Panc1 (cell line): ENCODE results near the gene SNAP25. TPM values are rescaled to one million over a fixed set of nuclear protein-coding genes. Genes with fewer than 3 reads are reported as not detected.

Experiments used
- ATAC-seq: fragments of 200-7000 bp; cut with Tn5 transposase; 2 replicates; pipeline ENCODE4 v1.9.1; 2020; ENCODE audit warnings: mild to moderate bottlenecking, moderate library complexity
- BruUV-seq: library from RNA; stranded (reverse); fragments of 400-500 nt; replicated peaks from 2 replicates; lab custom pipeline; 2021; lab: Mats Ljungman, UMichigan
- CTCF ChIA-PET: fragments of 300-600 bp; sonication (Branson Sonifier 250); formaldehyde crosslinking; loops from one replicate; lab custom pipeline; 2022; ENCODE audit warnings: antibody characterized with exemption; lab: Charles Lee
- POLR2A ChIA-PET: fragments of 300-600 bp; sonication (Branson Sonifier 250); formaldehyde crosslinking; loops from one replicate; lab custom pipeline; 2022; ENCODE audit warnings: antibody characterized with exemption; lab: Charles Lee
- DNase-seq: peaks from one replicate; pipeline ENCODE4 v3.0.0-alpha.2; 2010; ENCODE audit warnings: low read depth, low spot score
- H3K27ac ChIP-seq: 2 replicates; pipeline ENCODE4 v1.5.1; 2011; ENCODE audit warnings: mild to moderate bottlenecking, low read length, inconsistent platforms
- H3K27me3 ChIP-seq: fragments of 200-500 bp; sonication (Bioruptor generic); 2 replicates; pipeline ENCODE4 v1.6.0; 2014; ENCODE audit warnings: low read length, inconsistent platforms; ENCODE audit not compliant: control insufficient read depth, insufficient read depth
- H3K36me3 ChIP-seq: fragments of 200-500 bp; sonication (Bioruptor generic); 2 replicates; pipeline ENCODE4 v1.5.1; 2014; ENCODE audit warnings: inconsistent platforms, mild to moderate bottlenecking, low read length, moderate library complexity; ENCODE audit not compliant: control insufficient read depth, insufficient read depth
- H3K4me1 ChIP-seq: 2 replicates; pipeline ENCODE4 v1.5.1; 2011; ENCODE audit warnings: inconsistent platforms, mild to moderate bottlenecking, low read length, moderate library complexity; ENCODE audit not compliant: control insufficient read depth, insufficient read depth
- H3K4me3 ChIP-seq, 2 experiments: 2 replicates each; pipeline ENCODE4 v1.5.1; 2011 to 2012; ENCODE audit warnings: low read depth in 2 of 2, low read length in 2 of 2, mild to moderate bottlenecking in 2 of 2, inconsistent platforms in 1 of 2, moderate library complexity in 1 of 2
- H3K9me3 ChIP-seq: fragments of 200-500 bp; sonication (Bioruptor generic); 2 replicates; pipeline ENCODE4 v1.5.1; 2014; ENCODE audit warnings: low read depth, mild to moderate bottlenecking, inconsistent platforms, low read length, moderate library complexity; ENCODE audit not compliant: control insufficient read depth, insufficient read depth
- POLR2AphosphoS5 ChIP-seq: IDR thresholded peaks from 2 replicates; pipeline ENCODE4 v1.6.1; 2012; ENCODE audit warnings: mild to moderate bottlenecking, low read depth, low read length, moderate library complexity
- SIN3A ChIP-seq: IDR thresholded peaks from 2 replicates; pipeline ENCODE4 v1.6.1; 2012; ENCODE audit warnings: low read depth, mild to moderate bottlenecking, low read length, moderate library complexity, borderline replicate concordance; ENCODE audit not compliant: insufficient read depth
- TCF7L2 ChIP-seq: IDR thresholded peaks from 2 replicates; pipeline ENCODE4 v1.6.1; 2011; ENCODE audit warnings: mild to moderate bottlenecking, low read depth, low read length, inconsistent platforms
- in situ Hi-C: cut with HindIII; loops from 2 replicates; pipeline ENCODE4 v1.10.0; 2016; ENCODE audit warnings: low sequenced_read_pairs, low pct_unique_long_range_greater_than_20kb
- intact Hi-C: fragments of 100-400 bp; cut with micrococcal nuclease; formaldehyde crosslinking; loops from one replicate; pipeline ENCODE4 v1.10.0; 2022; ENCODE audit not compliant: unreplicated experiment
- total RNA-seq: library from RNA; stranded (reverse); gene quantifications from one replicate; pipeline ENCODE4 v1.2.1, GENCODE V29; 2021; ENCODE audit not compliant: unreplicated experiment
- TF ChIP-seq, protein P1 (sequence below), 2 experiments: IDR thresholded peaks; 2 replicates each; pipeline ENCODE4 v1.6.1; 2011 to 2012; ENCODE audit warnings: low read depth in 2 of 2, control low read depth in 1 of 2, low read length in 1 of 2, mild to moderate bottlenecking in 1 of 2, moderate library complexity in 1 of 2; ENCODE audit not compliant: insufficient read depth in 1 of 2
- TF ChIP-seq, protein P2 (sequence below): fragments of 450-650 bp; IDR thresholded peaks from 2 replicates; pipeline ENCODE4 v1.5.1; 2017; ENCODE audit warnings: mild to moderate bottlenecking

Gene SNAP25
- total RNA-seq, 1 experiment from 2014 or later: 0.69 TPM

DNA sequence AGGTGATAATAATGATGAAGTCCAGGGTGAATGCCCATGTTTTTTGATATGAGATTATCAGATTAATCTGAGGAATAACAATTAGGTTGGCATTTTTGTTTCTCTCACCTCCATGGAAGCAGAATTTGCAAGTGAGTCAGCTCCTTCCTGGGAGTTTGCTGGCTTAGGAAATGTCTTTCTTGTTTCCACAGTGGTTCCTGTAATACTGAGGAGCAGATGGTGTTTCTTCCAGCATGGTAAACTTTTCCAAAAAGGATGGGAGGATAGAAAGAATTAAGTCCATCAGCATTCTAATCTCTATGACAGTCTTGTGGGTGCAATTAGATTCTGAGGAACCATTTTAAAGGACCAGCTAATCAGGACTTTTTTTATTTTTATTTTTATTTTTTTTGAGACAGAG is 40.5 kb downstream of the SNAP25 start:
- in situ Hi-C loops: no loop called here
- DNase-seq (no peak), ATAC-seq (no peak)
- ChIA-PET CTCF (no interaction called here), POLR2A (no interaction called here)
- Histone ChIP-seq H3K4me3 (no peak overlapping the region), H3K27me3 (no peaks in the 10 kb centered on the region), H3K36me3 (no peaks in the 10 kb centered on the region), H3K27ac (no peak overlapping the region), H3K9me3 (no peaks in the 10 kb centered on the region), H3K4me1 (no peaks in the 10 kb centered on the region)
- intact Hi-C loops: no loop called here
- no peak for TF ChIP-seq SIN3A
- TF ChIP-seq TCF7L2: no peak
- TF ChIP-seq, protein P1, sequence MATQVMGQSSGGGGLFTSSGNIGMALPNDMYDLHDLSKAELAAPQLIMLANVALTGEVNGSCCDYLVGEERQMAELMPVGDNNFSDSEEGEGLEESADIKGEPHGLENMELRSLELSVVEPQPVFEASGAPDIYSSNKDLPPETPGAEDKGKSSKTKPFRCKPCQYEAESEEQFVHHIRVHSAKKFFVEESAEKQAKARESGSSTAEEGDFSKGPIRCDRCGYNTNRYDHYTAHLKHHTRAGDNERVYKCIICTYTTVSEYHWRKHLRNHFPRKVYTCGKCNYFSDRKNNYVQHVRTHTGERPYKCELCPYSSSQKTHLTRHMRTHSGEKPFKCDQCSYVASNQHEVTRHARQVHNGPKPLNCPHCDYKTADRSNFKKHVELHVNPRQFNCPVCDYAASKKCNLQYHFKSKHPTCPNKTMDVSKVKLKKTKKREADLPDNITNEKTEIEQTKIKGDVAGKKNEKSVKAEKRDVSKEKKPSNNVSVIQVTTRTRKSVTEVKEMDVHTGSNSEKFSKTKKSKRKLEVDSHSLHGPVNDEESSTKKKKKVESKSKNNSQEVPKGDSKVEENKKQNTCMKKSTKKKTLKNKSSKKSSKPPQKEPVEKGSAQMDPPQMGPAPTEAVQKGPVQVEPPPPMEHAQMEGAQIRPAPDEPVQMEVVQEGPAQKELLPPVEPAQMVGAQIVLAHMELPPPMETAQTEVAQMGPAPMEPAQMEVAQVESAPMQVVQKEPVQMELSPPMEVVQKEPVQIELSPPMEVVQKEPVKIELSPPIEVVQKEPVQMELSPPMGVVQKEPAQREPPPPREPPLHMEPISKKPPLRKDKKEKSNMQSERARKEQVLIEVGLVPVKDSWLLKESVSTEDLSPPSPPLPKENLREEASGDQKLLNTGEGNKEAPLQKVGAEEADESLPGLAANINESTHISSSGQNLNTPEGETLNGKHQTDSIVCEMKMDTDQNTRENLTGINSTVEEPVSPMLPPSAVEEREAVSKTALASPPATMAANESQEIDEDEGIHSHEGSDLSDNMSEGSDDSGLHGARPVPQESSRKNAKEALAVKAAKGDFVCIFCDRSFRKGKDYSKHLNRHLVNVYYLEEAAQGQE (IDR thresholded peaks at IDR 0.05; ENCODE audit: insufficient read depth in 1 of 2, low read depth in 2 of 2, low read length in 1 of 2): no peak
- no peak for TF ChIP-seq POLR2AphosphoS5
- TF ChIP-seq, protein P2, sequence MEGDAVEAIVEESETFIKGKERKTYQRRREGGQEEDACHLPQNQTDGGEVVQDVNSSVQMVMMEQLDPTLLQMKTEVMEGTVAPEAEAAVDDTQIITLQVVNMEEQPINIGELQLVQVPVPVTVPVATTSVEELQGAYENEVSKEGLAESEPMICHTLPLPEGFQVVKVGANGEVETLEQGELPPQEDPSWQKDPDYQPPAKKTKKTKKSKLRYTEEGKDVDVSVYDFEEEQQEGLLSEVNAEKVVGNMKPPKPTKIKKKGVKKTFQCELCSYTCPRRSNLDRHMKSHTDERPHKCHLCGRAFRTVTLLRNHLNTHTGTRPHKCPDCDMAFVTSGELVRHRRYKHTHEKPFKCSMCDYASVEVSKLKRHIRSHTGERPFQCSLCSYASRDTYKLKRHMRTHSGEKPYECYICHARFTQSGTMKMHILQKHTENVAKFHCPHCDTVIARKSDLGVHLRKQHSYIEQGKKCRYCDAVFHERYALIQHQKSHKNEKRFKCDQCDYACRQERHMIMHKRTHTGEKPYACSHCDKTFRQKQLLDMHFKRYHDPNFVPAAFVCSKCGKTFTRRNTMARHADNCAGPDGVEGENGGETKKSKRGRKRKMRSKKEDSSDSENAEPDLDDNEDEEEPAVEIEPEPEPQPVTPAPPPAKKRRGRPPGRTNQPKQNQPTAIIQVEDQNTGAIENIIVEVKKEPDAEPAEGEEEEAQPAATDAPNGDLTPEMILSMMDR: no peak
- BruUV-seq: no TSS peak

DNA sequence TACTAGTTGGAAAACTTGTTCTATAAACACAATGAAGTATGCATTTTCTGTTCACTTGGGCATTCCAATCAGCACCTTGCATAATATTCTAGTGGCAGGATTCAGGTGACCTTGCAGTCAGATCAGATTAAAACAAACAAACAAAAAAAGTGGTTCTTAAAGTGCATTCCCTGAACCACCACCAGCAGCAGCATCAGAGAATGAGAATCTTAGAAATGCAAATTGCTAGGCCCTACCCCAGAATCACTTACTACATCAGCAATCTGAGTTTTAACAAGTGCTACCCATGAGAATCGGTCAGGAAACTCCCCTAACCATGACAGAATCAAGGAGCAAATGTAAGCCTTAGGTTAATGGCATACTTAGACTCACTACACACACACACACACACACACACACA is 41.7 kb downstream of the SNAP25 start:
- ChIA-PET POLR2A (no interaction called here), CTCF (no interaction called here)
- Histone ChIP-seq H3K27ac (no peak overlapping the region), H3K4me3 (no peak overlapping the region), H3K27me3 (no peaks in the 10 kb centered on the region), H3K9me3 (no peaks in the 10 kb centered on the region), H3K36me3 (no peaks in the 10 kb centered on the region), H3K4me1 (no peaks in the 10 kb centered on the region)
- DNase-seq (no peak), ATAC-seq (no peak)
- in situ Hi-C loops: no loop called here
- TF ChIP-seq, protein P1 (IDR thresholded peaks at IDR 0.05; ENCODE audit: insufficient read depth in 1 of 2, low read depth in 2 of 2, low read length in 1 of 2): no peak
- TF ChIP-seq SIN3A (no peak), POLR2AphosphoS5 (no peak), TCF7L2 (no peak)
- TF ChIP-seq, protein P2: no peak
- BruUV-seq: no TSS peak
- intact Hi-C loops: no loop called here
